MM.1S (cell line): Measurements from ENCODE around the gene OR2AJ1.

Experiments
- CTCF ChIP-seq: fragments of 300-600 bp; sonication (generic); IDR thresholded peaks from 2 replicates; pipeline ENCODE4 v1.5.1; 2016; ENCODE audit warnings: antibody characterized with exemption, low read length, mixed read lengths
- EZH2 ChIP-seq: fragments of 300-600 bp; sonication (generic); optimal IDR thresholded peaks from 2 replicates; pipeline ENCODE3; 2017; ENCODE audit warnings: low read depth, mild to moderate bottlenecking, antibody characterized with exemption, low read length, mixed read lengths
- EZH2phosphoT487 ChIP-seq: fragments of 300-600 bp; sonication (generic); IDR thresholded peaks from 2 replicates; pipeline ENCODE4 v1.6.1; 2018; ENCODE audit warnings: antibody characterized with exemption, low read length

- no peak for TF ChIP-seq CTCF
- no peak for TF ChIP-seq EZH2
- TF ChIP-seq EZH2phosphoT487: no peak
These were observed 20.6 kb upstream of the OR2AJ1 start for GRCh38 chr1:247904122-247904521.
